Endothelial cell of hepatic sinusoid (primary cell): ENCODE measurements around the gene HIRIP3.

Experiments used
- in situ Hi-C: cut with HindIII; loops from 2 replicates; pipeline ENCODE4 v1.10.0; 2017; ENCODE audit warnings: low sequenced_read_pairs

HIRIP3 gene

GRCh38 chr16:30000735-30001631, 5.6 kb upstream of the HIRIP3 start:
- in situ Hi-C loops, result no loop called here

GRCh38 chr16:29999605-30000004, 4.2 kb upstream of the HIRIP3 start:
- in situ Hi-C loops, result no loop called here

- in situ Hi-C loops, result no loop called here
Measured at GRCh38 chr16:29996766-29997250, 1.4 kb upstream of the HIRIP3 start.

GRCh38 chr16:29995911-29996765, 721 bp upstream of the HIRIP3 start, which contains the start of gene INO80E:
Gene INO80E (plus strand): TSS chr16:29996241. CDS start chr16:29996311, 70 bp downstream.
- in situ Hi-C loops, result no loop called here

- in situ Hi-C loops, result loop anchor here (5.0 kb wide), 1 partner anchor 58 kb away; a partner anchor contains a TSS
Measured at GRCh38 chr16:29994600-29995323, 655 bp downstream of the HIRIP3 start.

GRCh38 chr16:29993903-29994599, 1.4 kb downstream of the HIRIP3 start:
- in situ Hi-C loops, result loop anchor here (5.0 kb wide), 1 partner anchor 58 kb away; a partner anchor contains a TSS

GRCh38 chr16:29993191-29993902, 2.1 kb downstream of the HIRIP3 start:
- in situ Hi-C loops, result loop anchor here (5.0 kb wide), 1 partner anchor 59 kb away; a partner anchor contains a TSS

GRCh38 chr16:29992344-29992967, 3.0 kb downstream of the HIRIP3 start:
- in situ Hi-C loops, result loop anchor here (5.0 kb wide), 1 partner anchor 60 kb away; a partner anchor contains a TSS

GRCh38 chr16:29991571-29991904, 3.9 kb downstream of the HIRIP3 start:
- in situ Hi-C loops, result loop anchor here (5.0 kb wide), 1 partner anchor 61 kb away; a partner anchor contains a TSS

- in situ Hi-C loops, result loop anchor here (5.0 kb wide), 1 partner anchor 61 kb away; a partner anchor contains a TSS
Measured at GRCh38 chr16:29990883-29991570, 4.4 kb downstream of the HIRIP3 start.

GRCh38 chr16:29990034-29990433, 5.4 kb downstream of the HIRIP3 start:
- in situ Hi-C loops, result loop anchor here (5.0 kb wide), 1 partner anchor 62 kb away; a partner anchor contains a TSS

- in situ Hi-C loops, result no loop called here
Measured at GRCh38 chr16:29989111-29989858, 6.1 kb downstream of the HIRIP3 start.

GRCh38 chr16:29988346-29989075, 6.9 kb downstream of the HIRIP3 start:
- in situ Hi-C loops, result no loop called here

GRCh38 chr16:29987371-29988085, 7.9 kb downstream of the HIRIP3 start:
- in situ Hi-C loops, result no loop called here

- in situ Hi-C loops, result no loop called here
Measured at GRCh38 chr16:29986931-29987330, 8.5 kb downstream of the HIRIP3 start.

- in situ Hi-C loops, result no loop called here
Measured at GRCh38 chr16:29986231-29986630, 9.2 kb downstream of the HIRIP3 start.
